B cell (primary cell): Measurements from ENCODE around the gene LIN28B. TPM values are rescaled to one million over a fixed set of nuclear protein-coding genes. Genes with fewer than 3 reads are reported as not detected.

Experiments
- ATAC-seq: fragments of 200-7000 bp; cut with Tn5 transposase; one replicate; pipeline ENCODE4 v1.10.0; 2021; ENCODE audit warnings: low read depth, mild to moderate bottlenecking, moderate number of reproducible peaks, moderate library complexity
- CTCF ChIA-PET: fragments of 350-600 bp; sonication (Branson Sonifier 250); formaldehyde crosslinking; loops from one replicate; lab custom pipeline; 2021; ENCODE audit warnings: antibody characterized with exemption, inconsistent platforms; lab: Charles Lee
- POLR2A ChIA-PET: fragments of 350-600 bp; sonication (Branson Sonifier 250); formaldehyde crosslinking; loops from one replicate; lab custom pipeline; 2021; ENCODE audit warnings: antibody characterized with exemption; lab: Charles Lee
- DNase-seq: peaks from one replicate; pipeline ENCODE4 v3.0.0; 2013
- H2AFZ ChIP-seq: 2 replicates; pipeline ENCODE4 v1.6.1; 2012; ENCODE audit warnings: mild to moderate bottlenecking, low read depth, low read length; ENCODE audit not compliant: insufficient read depth, poor library complexity, severe bottlenecking
- H3K27ac ChIP-seq, 2 donors: 1 replicate in 1 of 2; 2 replicates in 1 of 2; pipeline ENCODE4 v1.5.1; 2012 to 2013; ENCODE audit warnings: low read length in 2 of 2, mild to moderate bottlenecking in 2 of 2, moderate library complexity in 1 of 2
- H3K27me3 ChIP-seq, 4 experiments: fragments of 200-600 bp in 1 of 4; sonication (generic) in 1 of 4; replicated peaks in 1 of 4; 1 replicate in 2 of 4; 2 replicates in 2 of 4; pipeline versions ENCODE4 v1.6.1 to v1.7.0; 2013 to 2016; ENCODE audit warnings: low read length in 3 of 4, mild to moderate bottlenecking in 2 of 4, mixed read lengths in 1 of 4, moderate library complexity in 1 of 4; ENCODE audit not compliant: insufficient read depth in 4 of 4, control insufficient read depth in 3 of 4; ENCODE audit errors: control extremely low read depth in 1 of 4
- H3K36me3 ChIP-seq, 2 experiments: replicated peaks in 1 of 2; 1 replicate in 1 of 2; 2 replicates in 1 of 2; pipeline versions ENCODE4 v1.6.1 to v1.7.1; 2013; ENCODE audit warnings: low read length in 1 of 2; ENCODE audit not compliant: insufficient read depth in 2 of 2, control insufficient read depth in 1 of 2; ENCODE audit errors: control extremely low read depth in 1 of 2, extremely low read depth in 1 of 2
- H3K4me1 ChIP-seq, 2 donors: fragments of 200-600 bp in 1 of 2; sonication (generic) in 1 of 2; 1 replicate in 1 of 2; 2 replicates in 1 of 2; pipeline versions ENCODE4 v1.5.1 to v1.6.1; 2013 to 2017; ENCODE audit warnings: low read length in 2 of 2; ENCODE audit not compliant: control insufficient read depth in 2 of 2, insufficient read depth in 2 of 2
- H3K4me2 ChIP-seq: replicated peaks from 2 replicates; pipeline ENCODE3; 2012; ENCODE audit warnings: mild to moderate bottlenecking, low read depth, low read length; ENCODE audit not compliant: poor library complexity, severe bottlenecking
- H3K4me3 ChIP-seq, 5 experiments: fragments of 200-600 bp in 1 of 5; sonication (generic) in 1 of 5; 1 replicate in 3 of 5; 2 replicates in 2 of 5; pipeline versions ENCODE4 v1.5.1 to v1.7.0; 2011 to 2016; ENCODE audit warnings: low read length in 4 of 5, mild to moderate bottlenecking in 4 of 5, low read depth in 2 of 5, control low read depth in 1 of 5, moderate library complexity in 1 of 5; ENCODE audit not compliant: insufficient read depth in 1 of 5; ENCODE audit errors: control extremely low read depth in 1 of 5, extremely low read depth in 1 of 5
- H3K79me2 ChIP-seq: fragments of 200-600 bp; sonication (generic); one replicate; pipeline ENCODE4 v1.6.0; 2016; ENCODE audit warnings: low read length; ENCODE audit not compliant: control insufficient read depth, insufficient read depth
- H3K9ac ChIP-seq: fragments of 200-600 bp; sonication (generic); 2 replicates; pipeline ENCODE4 v1.6.1; 2017; ENCODE audit warnings: mild to moderate bottlenecking, low read length, moderate library complexity
- H3K9me3 ChIP-seq, 3 donors: one replicate each; pipeline versions ENCODE4 v1.6.1 to v1.7.1; 2013; ENCODE audit warnings: low read length in 2 of 3; ENCODE audit not compliant: control insufficient read depth in 2 of 3, insufficient read depth in 1 of 3; ENCODE audit errors: control extremely low read depth in 1 of 3
- H4K20me1 ChIP-seq: 2 replicates; pipeline ENCODE4 v1.6.0; 2012; ENCODE audit warnings: mild to moderate bottlenecking, low read length; ENCODE audit not compliant: insufficient read depth, control insufficient read depth, poor library complexity, severe bottlenecking
- H3K27ac Mint-ChIP-seq: one replicate; pipeline ENCODE4 v1.8.0; 2021; ENCODE audit warnings: mixed read lengths
- H3K27me3 Mint-ChIP-seq: one replicate; pipeline ENCODE4 v1.8.0; 2021; ENCODE audit warnings: mixed read lengths
- H3K4me1 Mint-ChIP-seq: one replicate; pipeline ENCODE4 v1.8.0; 2021; ENCODE audit warnings: mixed read lengths
- H3K4me3 Mint-ChIP-seq: one replicate; pipeline ENCODE4 v1.8.0; 2021; ENCODE audit warnings: mixed read lengths
- H3K9me3 Mint-ChIP-seq: one replicate; pipeline ENCODE4 v1.8.0; 2022; ENCODE audit warnings: mixed read lengths; ENCODE audit not compliant: insufficient read depth
- EZH2 ChIP-seq: IDR thresholded peaks from 2 replicates; pipeline ENCODE4 v1.6.1; 2012; ENCODE audit warnings: borderline replicate concordance, low read depth, mild to moderate bottlenecking, moderate library complexity, low read length; ENCODE audit not compliant: insufficient read depth, poor library complexity, severe bottlenecking
- WGBS: methylation state at CpG from one replicate; pipeline ENCODE4 v1.1.5; 2013; ENCODE audit warnings: missing lambda C conversion rate; ENCODE audit not compliant: insufficient coverage; 5-methylcytosine and 5-hydroxymethylcytosine counted together
- intact Hi-C: fragments of 100-400 bp; cut with micrococcal nuclease; formaldehyde crosslinking; loops from one replicate; pipeline ENCODE4 v1.10.0; 2022
- polyA plus RNA-seq: library from polyadenylated mRNA; depleted of rRNA; stranded (reverse); fragments of >200 nt; gene quantifications from 2 replicates; pipeline ENCODE4 v1.2.3, GENCODE V29; 2012
- total RNA-seq, 2 donors: library from RNA; stranded (reverse); fragments of 120-200 nt in 1 of 2; gene quantifications; 1 replicate in 1 of 2; 2 replicates in 1 of 2; pipeline versions ENCODE4 v1.2.3 to v1.2.4, GENCODE V29; 2013 to 2022
- TF ChIP-seq, protein P1 (sequence below): fragments of 200-600 bp; IDR thresholded peaks from one replicate; pipeline ENCODE4 v1.8.0; 2022; ENCODE audit warnings: antibody characterized with exemption, mild to moderate bottlenecking

Gene LIN28B
- total and polyA plus RNA-seq, 2 donors (not counting 1 experiment from before 2014, with no cell fraction given) = not detected

DNA sequence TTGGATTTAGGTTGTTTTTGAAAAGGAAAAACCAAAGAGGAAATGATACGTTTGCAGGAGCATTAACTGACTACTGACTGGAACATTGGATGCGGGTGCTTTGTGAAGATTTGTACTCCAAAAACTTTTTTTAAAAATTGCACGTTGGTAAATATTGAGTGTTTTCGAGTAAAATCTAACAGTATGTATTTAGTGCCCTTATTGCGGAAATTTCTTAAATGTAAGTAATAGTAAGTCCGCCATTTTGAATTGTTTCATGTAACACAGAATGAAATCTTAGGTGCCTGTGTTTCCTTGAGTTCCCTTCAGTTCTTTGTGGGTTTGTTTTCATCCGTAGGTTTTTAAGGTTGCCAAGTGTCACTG, 15.2 kb upstream of the LIN28B start:
- intact Hi-C loops = no loop called here
- Histone ChIP-seq H3K4me1 (peaks cover 9 to 12% of the 10 kb centered on the region in 2 donors), H3K79me2 (no peaks in the 10 kb centered on the region), H3K4me3 (peak overlapping the region in 3 of 5 experiments; percentile 29 to 47 (median 44)), H3K36me3 (no peaks in the 10 kb centered on the region), H3K9me3 (peaks cover 0 to 15% (median 2%) of the 10 kb centered on the region in 3 donors), H3K27me3 (peaks cover 3 to 25% (median 17%) of the 10 kb centered on the region in 4 experiments), H3K27ac (no peak overlapping the region), H2AFZ (peak overlapping the region; percentile 28), H3K9ac (no peak overlapping the region), H3K4me2 (peak overlapping the region; percentile 60), H4K20me1 (no peaks in the 10 kb centered on the region)
- Mint-ChIP-seq H3K27me3 (peaks cover 34% of the 10 kb centered on the region), H3K27ac (no peak overlapping the region), H3K9me3 (no peaks in the 10 kb centered on the region), H3K4me3 (peak overlapping the region; percentile 76), H3K4me1 (peaks cover 5% of the 10 kb centered on the region)
- ATAC-seq = no peak
- TF ChIP-seq, protein P1, sequence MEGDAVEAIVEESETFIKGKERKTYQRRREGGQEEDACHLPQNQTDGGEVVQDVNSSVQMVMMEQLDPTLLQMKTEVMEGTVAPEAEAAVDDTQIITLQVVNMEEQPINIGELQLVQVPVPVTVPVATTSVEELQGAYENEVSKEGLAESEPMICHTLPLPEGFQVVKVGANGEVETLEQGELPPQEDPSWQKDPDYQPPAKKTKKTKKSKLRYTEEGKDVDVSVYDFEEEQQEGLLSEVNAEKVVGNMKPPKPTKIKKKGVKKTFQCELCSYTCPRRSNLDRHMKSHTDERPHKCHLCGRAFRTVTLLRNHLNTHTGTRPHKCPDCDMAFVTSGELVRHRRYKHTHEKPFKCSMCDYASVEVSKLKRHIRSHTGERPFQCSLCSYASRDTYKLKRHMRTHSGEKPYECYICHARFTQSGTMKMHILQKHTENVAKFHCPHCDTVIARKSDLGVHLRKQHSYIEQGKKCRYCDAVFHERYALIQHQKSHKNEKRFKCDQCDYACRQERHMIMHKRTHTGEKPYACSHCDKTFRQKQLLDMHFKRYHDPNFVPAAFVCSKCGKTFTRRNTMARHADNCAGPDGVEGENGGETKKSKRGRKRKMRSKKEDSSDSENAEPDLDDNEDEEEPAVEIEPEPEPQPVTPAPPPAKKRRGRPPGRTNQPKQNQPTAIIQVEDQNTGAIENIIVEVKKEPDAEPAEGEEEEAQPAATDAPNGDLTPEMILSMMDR = peak; percentile 19
- TF ChIP-seq EZH2 = no peak
- ChIA-PET CTCF (no interaction called here), POLR2A (no interaction called here)
- 6% methylated on average over 5 of the region's 7 CpGs for WGBS
- DNase-seq = no peak

DNA sequence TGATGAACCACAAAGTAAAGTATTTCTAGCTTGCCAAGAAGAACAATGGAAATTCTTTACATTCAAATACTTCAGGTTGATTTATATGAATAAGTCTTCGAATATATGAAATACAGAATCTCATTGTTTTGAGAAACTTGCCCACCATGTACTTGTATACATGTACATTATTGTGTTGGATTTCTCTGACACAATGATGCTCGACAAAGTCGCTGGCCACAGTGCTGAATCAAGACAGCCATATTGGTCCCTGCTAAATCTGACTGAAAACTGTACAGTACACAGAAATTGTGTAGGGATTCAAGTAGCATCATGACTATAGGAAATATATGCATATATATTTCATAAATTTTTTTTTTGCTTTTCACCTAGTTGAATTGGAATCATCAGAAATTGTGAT, 13.1 kb upstream of the LIN28B start:
- Histone ChIP-seq H2AFZ (no peak overlapping the region), H3K27ac (no peak overlapping the region), H3K27me3 (peaks cover 3 to 25% (median 17%) of the 10 kb centered on the region in 4 experiments), H3K9ac (no peak overlapping the region), H3K4me3 (no peak overlapping the region), H3K9me3 (peaks cover 0 to 12% (median 2%) of the 10 kb centered on the region in 3 donors), H3K4me2 (no peak overlapping the region), H3K36me3 (no peaks in the 10 kb centered on the region), H3K79me2 (no peaks in the 10 kb centered on the region), H4K20me1 (no peaks in the 10 kb centered on the region), H3K4me1 (peaks cover 9 to 12% of the 10 kb centered on the region in 2 donors)
- no peak overlapping the region for H3K4me3 Mint-ChIP-seq
- no peak overlapping the region for H3K27ac Mint-ChIP-seq
- H3K4me1 Mint-ChIP-seq = peaks cover 5% of the 10 kb centered on the region
- no peaks in the 10 kb centered on the region for H3K9me3 Mint-ChIP-seq
- TF ChIP-seq, protein P1 = no peak
- no peak for TF ChIP-seq EZH2
- ChIA-PET CTCF (no interaction called here), POLR2A (no interaction called here)
- peaks cover 33% of the 10 kb centered on the region for H3K27me3 Mint-ChIP-seq
- ATAC-seq = no peak
- intact Hi-C loops = no loop called here
- no peak for DNase-seq
- no CpG with 5 or more reads among the region's 3 CpGs for WGBS
